H1 (cell line): ENCODE measurements around the gene ZSCAN21. TPM values are rescaled to one million over a fixed set of nuclear protein-coding genes. Genes with fewer than 3 reads are reported as not detected.

Experiments used
- BACH1 ChIP-seq: IDR thresholded peaks from 2 replicates; pipeline ENCODE4 v1.6.1; 2012; ENCODE audit warnings: low read length, improper control_type of control experiment
- CTBP2 ChIP-seq: IDR thresholded peaks from 2 replicates; pipeline ENCODE4 v1.7.0; 2011; ENCODE audit warnings: borderline replicate concordance, mild to moderate bottlenecking, moderate library complexity, mixed read lengths, low read length; ENCODE audit not compliant: insufficient read depth, insufficient read length
- CTCF ChIP-seq, 3 experiments: IDR thresholded peaks; 1 replicate in 2 of 3; 2 replicates in 1 of 3; pipeline versions ENCODE4 v1.5.1 to v1.6.1; 2011; ENCODE audit warnings: low read length in 3 of 3, mild to moderate bottlenecking in 3 of 3, inconsistent platforms in 2 of 3, low read depth in 1 of 3, moderate library complexity in 1 of 3; ENCODE audit not compliant: insufficient read depth in 1 of 3; ENCODE audit errors: control extremely low read depth in 1 of 3
- FOSL1 ChIP-seq: IDR thresholded peaks from 2 replicates; pipeline ENCODE4 v1.6.1; 2011; ENCODE audit warnings: mild to moderate bottlenecking, low read depth, low read length, moderate library complexity; ENCODE audit not compliant: insufficient read depth
- HDAC6 ChIP-seq: IDR thresholded peaks from one replicate; pipeline ENCODE4 v1.7.1; 2012; ENCODE audit warnings: low read depth, mild to moderate bottlenecking, inconsistent platforms, low read length, moderate library complexity
- JUN ChIP-seq: IDR thresholded peaks from 2 replicates; pipeline ENCODE4 v1.6.1; 2011; ENCODE audit warnings: low read depth, mild to moderate bottlenecking, improper control_type of control experiment, low read length
- JUND ChIP-seq: IDR thresholded peaks from 2 replicates; pipeline ENCODE4 v1.6.1; 2011; ENCODE audit warnings: mild to moderate bottlenecking, improper control_type of control experiment, low read length
- NANOG ChIP-seq: IDR thresholded peaks from 2 replicates; pipeline ENCODE4 v1.6.1; 2011; ENCODE audit warnings: low read length, low read depth, mild to moderate bottlenecking, inconsistent platforms; ENCODE audit not compliant: insufficient read depth, poor library complexity, severe bottlenecking
- RXRA ChIP-seq: IDR thresholded peaks from 2 replicates; pipeline ENCODE4 v1.6.1; 2011; ENCODE audit warnings: low read depth, mild to moderate bottlenecking, low read length, moderate library complexity; ENCODE audit not compliant: insufficient read depth
- SIX5 ChIP-seq: IDR thresholded peaks from 2 replicates; pipeline ENCODE4 v1.6.1; 2011; ENCODE audit warnings: mild to moderate bottlenecking, low read depth, low read length
- USF2 ChIP-seq: IDR thresholded peaks from 2 replicates; pipeline ENCODE4 v1.6.1; 2011; ENCODE audit warnings: low read length, improper control_type of control experiment
- ZNF274 ChIP-seq: IDR thresholded peaks from 2 replicates; pipeline ENCODE4 v1.7.0; 2012; ENCODE audit warnings: low read length, borderline replicate concordance; ENCODE audit errors: extremely low read depth
- polyA plus RNA-seq, 7 experiments: library from polyadenylated mRNA; depleted of rRNA in 3 of 7; stranded (reverse) in 5 of 7; unstranded in 2 of 7; fragments of >200 nt in 5 of 7; fragments of 200-250 nt in 2 of 7; gene quantifications; 1 replicate in 5 of 7; 2 replicates in 1 of 7; 4 replicates in 1 of 7; pipeline versions ENCODE4 v1.2.1 to v1.2.3, GENCODE V29; 2011 to 2013; ENCODE audit warnings: missing spikeins in 2 of 7, mixed read lengths in 2 of 7
- total RNA-seq: library from RNA; stranded (reverse); fragmentation: NEBNext Ultra II Directional; extraction: Animal tissue kit (Norgen Biotek cat#: 25700); gene quantifications from 2 replicates; pipeline ENCODE4 v1.2.1, GENCODE V29; 2021

ZSCAN21 gene
- total and polyA plus RNA-seq, 2 of the 8 experiments (the other 6 are each of a cell fraction or from before 2014, with no cell fraction given): 15.4 to 26.1 TPM

- TF ChIP-seq RXRA: 0 out of 2 replicates have a peak, but pooled peaks have one; percentile 76
- TF ChIP-seq USF2: peak; percentile 30; the same call in 1 of the 2 replicates
- TF ChIP-seq HDAC6: no peak
- peak; percentile 84 to 94 (median 85) for TF ChIP-seq CTCF (IDR thresholded peaks at IDR 0.05; ENCODE audit: control extremely low read depth in 1 of 3, insufficient read depth in 1 of 3, low read depth in 1 of 3, low read length in 3 of 3)
- no peak for TF ChIP-seq CTBP2
- TF ChIP-seq BACH1: peak; percentile 100
- TF ChIP-seq SIX5: peak; percentile 34; the same call in 1 of the 2 replicates
- TF ChIP-seq FOSL1: no peak
- TF ChIP-seq JUND: peak; percentile 79
- peak; percentile 79 for TF ChIP-seq NANOG
- no peak for TF ChIP-seq JUN
- TF ChIP-seq ZNF274: no peak
Observed at GRCh38 chr7:100081535-100082102, 32.0 kb downstream of the ZSCAN21 start, which contains the start of gene ZNF3 (continued).
